ENCODE results near the gene RAB29. TPM values are rescaled to one million over a fixed set of nuclear protein-coding genes. Genes with fewer than 3 reads are reported as not detected.

RAB29 gene
- total RNA-seq, 1 donor: 37.6 TPM

DNA sequence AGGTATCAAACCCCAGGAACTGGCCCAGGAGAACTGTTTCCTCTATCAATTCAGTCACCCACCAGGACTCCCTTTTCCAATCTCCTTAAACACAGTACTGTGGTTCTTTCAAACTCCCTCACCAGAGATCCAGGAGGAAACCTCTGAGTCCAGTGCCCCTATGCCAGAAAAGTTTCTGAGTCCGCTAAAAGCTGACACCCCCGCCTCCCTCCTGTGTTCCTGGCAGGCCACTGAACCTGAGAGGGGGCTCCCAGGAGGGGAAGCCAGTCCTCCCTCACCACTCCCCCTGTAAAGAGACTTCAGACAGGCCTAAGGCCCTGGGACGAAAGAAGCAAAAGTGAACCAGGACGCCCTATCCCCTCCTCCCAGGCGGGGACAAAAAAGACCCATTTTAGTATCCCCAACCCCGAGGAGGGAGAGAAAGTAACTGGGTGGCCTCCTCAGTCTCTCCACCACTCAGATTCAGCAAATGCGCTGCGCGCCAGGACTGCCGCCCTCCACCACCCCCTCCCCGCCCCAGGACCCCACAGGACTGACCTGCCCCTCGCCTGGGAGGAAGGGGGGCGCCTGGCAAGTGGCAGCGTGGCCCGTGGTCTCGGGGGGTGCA is 37.1 kb upstream of the RAB29 start:
- TF ChIP-seq CTCF (IDR thresholded peaks at IDR 0.05; ENCODE audit: extremely low read depth, low read depth, low read length): no peak
- Histone ChIP-seq H2AFZ (ENCODE audit: low read length) (peak overlapping the region; percentile 88), H3K36me3 (ENCODE audit: insufficient read depth, low read length) (peaks cover 14% of the 10 kb centered on the region), H3K27me3 (ENCODE audit: insufficient read depth, low read length) (no peaks in the 10 kb centered on the region), H3K4me3 (ENCODE audit: insufficient read depth, low read length) (peak overlapping the region; percentile 91), H4K20me1 (ENCODE audit: insufficient read depth, low read length) (peaks cover 23% of the 10 kb centered on the region), H3K79me2 (ENCODE audit: insufficient read depth, low read length) (peaks cover 53% of the 10 kb centered on the region), H3K27ac (ENCODE audit: low read depth, low read length) (peak overlapping the region; percentile 63), H3K4me2 (ENCODE audit: insufficient read depth, low read length) (peak overlapping the region; percentile 93), H3K4me1 (ENCODE audit: insufficient read depth, low read length) (peaks cover 16% of the 10 kb centered on the region), H3K9me3 (ENCODE audit: low read depth, low read length) (no peaks in the 10 kb centered on the region)
- DNase-seq (ENCODE audit: insufficient read length, low spot score, missing footprints): peak; percentile 92

- H3K4me1 ChIP-seq (ENCODE audit: insufficient read depth, low read length): peaks cover 16% of the 10 kb centered on the region
- H3K79me2 ChIP-seq (ENCODE audit: insufficient read depth, low read length): peaks cover 59% of the 10 kb centered on the region
- no peaks in the 10 kb centered on the region for H3K9me3 ChIP-seq (ENCODE audit: low read depth, low read length)
- H3K4me3 ChIP-seq (ENCODE audit: insufficient read depth, low read length): peak overlapping the region; percentile 91
- H3K27ac ChIP-seq (ENCODE audit: low read depth, low read length): peak overlapping the region; percentile 63
- peak; percentile 87 for DNase-seq (ENCODE audit: insufficient read length, low spot score, missing footprints)
- TF ChIP-seq CTCF (IDR thresholded peaks at IDR 0.05; ENCODE audit: extremely low read depth, low read depth, low read length): no peak
- H3K4me2 ChIP-seq (ENCODE audit: insufficient read depth, low read length): peak overlapping the region; percentile 93
- no peak overlapping the region for H2AFZ ChIP-seq (ENCODE audit: low read length)
- H3K36me3 ChIP-seq (ENCODE audit: insufficient read depth, low read length): peaks cover 14% of the 10 kb centered on the region
- peaks cover 23% of the 10 kb centered on the region for H4K20me1 ChIP-seq (ENCODE audit: insufficient read depth, low read length)
- no peaks in the 10 kb centered on the region for H3K27me3 ChIP-seq (ENCODE audit: insufficient read depth, low read length)
These were observed 36.4 kb upstream of the RAB29 start for GRCh38 chr1:205811660-205812059.

DNA sequence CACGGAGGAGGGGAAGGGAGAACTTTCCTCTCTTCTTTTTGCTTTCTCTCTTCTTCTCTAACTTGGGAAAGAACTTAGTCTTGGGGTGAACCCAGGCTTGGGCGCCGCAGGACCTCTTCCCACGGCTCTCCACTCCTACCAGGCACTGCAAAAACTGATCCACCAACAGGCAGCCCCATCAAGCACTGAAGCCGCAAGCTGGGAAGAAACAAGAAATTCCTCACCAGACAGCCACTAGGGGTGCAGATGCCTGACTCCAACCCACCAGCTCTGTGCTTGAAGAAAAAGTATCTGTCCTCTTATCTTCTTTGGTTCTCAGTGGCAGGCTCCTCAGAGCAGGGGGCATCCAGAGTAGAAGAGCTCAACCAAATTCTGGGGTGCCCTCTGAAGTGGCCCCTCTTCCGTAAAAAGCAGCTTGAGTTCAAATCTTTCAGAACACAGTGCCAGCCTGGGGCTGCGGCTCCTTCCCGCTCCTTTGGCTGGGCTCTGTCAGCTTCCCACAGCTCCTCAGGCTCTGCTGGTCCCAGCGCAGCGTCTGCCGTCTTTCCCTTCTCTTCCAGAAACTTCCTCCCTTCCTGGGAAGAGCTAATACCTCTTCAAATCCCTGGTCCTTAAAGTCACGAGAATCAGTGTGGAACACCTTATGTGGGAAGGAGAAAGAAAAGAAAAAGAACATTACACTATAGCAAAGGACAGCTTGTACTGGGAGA is 35.3 kb upstream of the RAB29 start:
- Histone ChIP-seq H3K36me3 (ENCODE audit: insufficient read depth, low read length) (peaks cover 14% of the 10 kb centered on the region), H2AFZ (ENCODE audit: low read length) (no peak overlapping the region), H3K4me3 (ENCODE audit: insufficient read depth, low read length) (no peak overlapping the region), H3K4me2 (ENCODE audit: insufficient read depth, low read length) (no peak overlapping the region), H3K9me3 (ENCODE audit: low read depth, low read length) (no peaks in the 10 kb centered on the region), H4K20me1 (ENCODE audit: insufficient read depth, low read length) (peaks cover 25% of the 10 kb centered on the region), H3K27ac (ENCODE audit: low read depth, low read length) (no peak overlapping the region), H3K79me2 (ENCODE audit: insufficient read depth, low read length) (peaks cover 67% of the 10 kb centered on the region), H3K4me1 (ENCODE audit: insufficient read depth, low read length) (peaks cover 18% of the 10 kb centered on the region), H3K27me3 (ENCODE audit: insufficient read depth, low read length) (no peaks in the 10 kb centered on the region)
- peak; percentile 88 for DNase-seq (ENCODE audit: insufficient read length, low spot score, missing footprints)
- TF ChIP-seq CTCF (IDR thresholded peaks at IDR 0.05; ENCODE audit: extremely low read depth, low read depth, low read length): peak; percentile 35

DNA sequence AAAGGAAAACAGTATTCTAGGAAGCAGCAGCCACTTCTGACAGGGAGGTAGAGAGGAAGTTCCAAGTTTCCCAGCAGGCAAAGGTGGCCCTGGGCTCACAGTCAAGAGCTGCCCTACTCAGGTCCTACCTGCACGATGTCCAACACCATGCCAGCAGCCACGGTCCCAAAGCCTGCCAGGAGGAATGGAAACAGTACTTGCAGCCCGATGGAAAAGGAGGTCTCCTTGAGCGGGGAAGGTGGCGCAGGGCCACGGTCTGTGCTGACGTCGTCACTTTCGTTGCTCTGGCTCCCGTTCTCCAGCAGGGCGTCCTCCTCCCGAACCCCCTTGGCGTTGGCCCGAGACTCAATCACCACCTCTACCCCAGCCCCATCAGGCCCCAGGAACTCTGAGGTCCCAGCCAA is 34.7 kb upstream of the RAB29 start:
- H3K4me2 ChIP-seq (ENCODE audit: insufficient read depth, low read length): no peak overlapping the region
- peaks cover 31% of the 10 kb centered on the region for H4K20me1 ChIP-seq (ENCODE audit: insufficient read depth, low read length)
- no peak overlapping the region for H3K4me3 ChIP-seq (ENCODE audit: insufficient read depth, low read length)
- no peaks in the 10 kb centered on the region for H3K9me3 ChIP-seq (ENCODE audit: low read depth, low read length)
- no peaks in the 10 kb centered on the region for H3K27me3 ChIP-seq (ENCODE audit: insufficient read depth, low read length)
- peaks cover 14% of the 10 kb centered on the region for H3K36me3 ChIP-seq (ENCODE audit: insufficient read depth, low read length)
- no peak overlapping the region for H3K27ac ChIP-seq (ENCODE audit: low read depth, low read length)
- no peak overlapping the region for H2AFZ ChIP-seq (ENCODE audit: low read length)
- no peak for DNase-seq (ENCODE audit: insufficient read length, low spot score, missing footprints)
- peaks cover 74% of the 10 kb centered on the region for H3K79me2 ChIP-seq (ENCODE audit: insufficient read depth, low read length)
- no peak for TF ChIP-seq CTCF (IDR thresholded peaks at IDR 0.05; ENCODE audit: extremely low read depth, low read depth, low read length)
- peaks cover 24% of the 10 kb centered on the region for H3K4me1 ChIP-seq (ENCODE audit: insufficient read depth, low read length)

Data from osteoblast (primary cell).